H1 (cell line): ENCODE measurements around the gene EIF4E3. TPM values are rescaled to one million over a fixed set of nuclear protein-coding genes. Genes with fewer than 3 reads are reported as not detected.

Source experiments
- CTCF ChIA-PET: fragments of 300-600 bp; sonication (Branson Sonifier 250); formaldehyde crosslinking; loops from one replicate; lab custom pipeline; 2021; ENCODE audit not compliant: partially characterized antibody; lab: Charles Lee
- POLR2A ChIA-PET: fragments of 300-600 bp; sonication (Branson Sonifier 250); formaldehyde crosslinking; loops from one replicate; lab custom pipeline; 2021; ENCODE audit warnings: inconsistent platforms; ENCODE audit not compliant: partially characterized antibody; lab: Charles Lee
- DNase-seq, 2 experiments: peaks; one replicate each; pipeline versions ENCODE4 v3.0.0 to v3.0.0-alpha.2; 2010 to 2022; ENCODE audit warnings: low spot score in 2 of 2, low read depth in 1 of 2, mixed read lengths in 1 of 2
- FAIRE-seq: peaks from 2 replicates; lab custom pipeline; 2011; peaks lifted over from hg19 to GRCh38; lab: Jason Lieb, UNC
- H2AFZ ChIP-seq: 2 replicates; pipeline ENCODE4 v1.8.1; 2012; ENCODE audit warnings: low read length, inconsistent platforms
- H2AK5ac ChIP-seq: 2 replicates; pipeline ENCODE4 v1.6.1; 2013; ENCODE audit warnings: low read depth, low read length
- H2BK120ac ChIP-seq: replicated peaks from 2 replicates; pipeline ENCODE3; 2013; ENCODE audit warnings: low read depth, low read length, inconsistent platforms
- H2BK12ac ChIP-seq: 2 replicates; pipeline ENCODE4 v1.6.1; 2013; ENCODE audit warnings: low read depth, low read length
- H2BK15ac ChIP-seq: 2 replicates; pipeline ENCODE4 v1.6.1; 2013; ENCODE audit warnings: low read length
- H2BK20ac ChIP-seq: 2 replicates; pipeline ENCODE4 v1.6.1; 2013; ENCODE audit warnings: low read length
- H2BK5ac ChIP-seq: 2 replicates; pipeline ENCODE4 v1.6.1; 2013; ENCODE audit warnings: low read depth, low read length
- H3K14ac ChIP-seq: 2 replicates; pipeline ENCODE4 v1.6.1; 2013; ENCODE audit warnings: inconsistent platforms; ENCODE audit not compliant: insufficient read length
- H3K18ac ChIP-seq: 2 replicates; pipeline ENCODE4 v1.6.1; 2013; ENCODE audit warnings: low read length; ENCODE audit errors: extremely low read depth
- H3K23ac ChIP-seq: 2 replicates; pipeline ENCODE4 v1.6.1; 2013; ENCODE audit warnings: inconsistent platforms; ENCODE audit not compliant: insufficient read length
- H3K23me2 ChIP-seq: 2 replicates; pipeline ENCODE4 v1.6.1; 2013; ENCODE audit warnings: low read depth, low read length
- H3K27ac ChIP-seq: 2 replicates; pipeline ENCODE4 v1.6.1; 2011; ENCODE audit warnings: low read depth, low read length, inconsistent platforms
- H3K27me3 ChIP-seq, 4 experiments: replicated peaks in 1 of 4; 1 replicate in 1 of 4; 2 replicates in 3 of 4; pipeline versions ENCODE4 v1.6.1 to v1.8.1; 2011 to 2013; ENCODE audit warnings: low read length in 3 of 4, mild to moderate bottlenecking in 3 of 4, inconsistent platforms in 2 of 4, mixed read lengths in 2 of 4, moderate library complexity in 1 of 4; ENCODE audit not compliant: control insufficient read depth in 3 of 4, insufficient read depth in 3 of 4; ENCODE audit errors: extremely low read depth in 1 of 4
- H3K36me3 ChIP-seq, 4 experiments: 2 replicates each; pipeline versions ENCODE4 v1.6.1 to v1.8.1; 2011 to 2013; ENCODE audit warnings: mild to moderate bottlenecking in 4 of 4, low read length in 3 of 4, moderate library complexity in 2 of 4, control low read depth in 1 of 4, inconsistent platforms in 1 of 4; ENCODE audit not compliant: insufficient read depth in 4 of 4, control insufficient read depth in 2 of 4
- H3K4ac ChIP-seq: replicated peaks from 2 replicates; pipeline ENCODE3; 2013; ENCODE audit warnings: low read length, low read depth, mixed read lengths, inconsistent platforms; ENCODE audit not compliant: insufficient read length
- H3K4me1 ChIP-seq, 4 experiments: replicated peaks in 1 of 4; 1 replicate in 1 of 4; 2 replicates in 3 of 4; pipeline versions ENCODE4 v1.6.1 to v1.8.1; 2011 to 2013; ENCODE audit warnings: low read length in 3 of 4, inconsistent platforms in 2 of 4, mixed read lengths in 1 of 4; ENCODE audit not compliant: insufficient read depth in 4 of 4, control insufficient read depth in 3 of 4
- H3K4me2 ChIP-seq, 2 experiments: 2 replicates each; pipeline versions ENCODE4 v1.6.1 to v1.8.1; 2011 to 2013; ENCODE audit warnings: low read depth in 2 of 2, low read length in 2 of 2, control low read depth in 1 of 2, inconsistent platforms in 1 of 2, mild to moderate bottlenecking in 1 of 2; ENCODE audit not compliant: insufficient read depth in 1 of 2
- H3K4me3 ChIP-seq, 4 experiments: fragments of 200-600, 300-600 bp in 1 of 4; sonication (generic), shearing (Covaris generic), sonication (Bioruptor Twin) in 1 of 4; 2 replicates each; pipeline versions ENCODE4 v1.5.1 to v1.8.1; 2011 to 2016; ENCODE audit warnings: low read length in 4 of 4, low read depth in 3 of 4, control low read depth in 2 of 4, inconsistent platforms in 2 of 4, mild to moderate bottlenecking in 2 of 4, mixed read lengths in 1 of 4, moderate library complexity in 1 of 4; ENCODE audit not compliant: insufficient read depth in 2 of 4; ENCODE audit errors: extremely low read depth in 1 of 4
- H3K56ac ChIP-seq: replicated peaks from 2 replicates; pipeline ENCODE3; 2013; ENCODE audit warnings: low read depth, mild to moderate bottlenecking, mixed read lengths, low read length, inconsistent platforms; ENCODE audit not compliant: insufficient read length
- H3K79me1 ChIP-seq: 2 replicates; pipeline ENCODE4 v1.6.1; 2013; ENCODE audit warnings: low read depth, low read length, control low read depth
- H3K79me2 ChIP-seq, 2 experiments: 2 replicates each; pipeline versions ENCODE4 v1.6.1 to v1.8.1; 2012 to 2013; ENCODE audit warnings: low read length in 2 of 2, mild to moderate bottlenecking in 2 of 2, inconsistent platforms in 1 of 2; ENCODE audit not compliant: insufficient read depth in 2 of 2, control insufficient read depth in 1 of 2
- H3K9ac ChIP-seq, 4 experiments: replicated peaks in 1 of 4; 1 replicate in 1 of 4; 2 replicates in 3 of 4; pipeline versions ENCODE4 v1.6.1 to v1.8.1; 2011 to 2013; ENCODE audit warnings: low read depth in 3 of 4, low read length in 3 of 4, control low read depth in 2 of 4, mild to moderate bottlenecking in 2 of 4, moderate library complexity in 2 of 4, inconsistent platforms in 1 of 4; ENCODE audit errors: extremely low read depth in 1 of 4
- H3K9me3 ChIP-seq, 2 experiments: 2 replicates each; pipeline versions ENCODE4 v1.6.1 to v1.8.1; 2012 to 2013; ENCODE audit warnings: mild to moderate bottlenecking in 2 of 2, moderate library complexity in 2 of 2, control low read depth in 1 of 2, inconsistent platforms in 1 of 2, low read depth in 1 of 2, low read length in 1 of 2, mixed read lengths in 1 of 2; ENCODE audit not compliant: insufficient read depth in 2 of 2
- H4K20me1 ChIP-seq, 2 experiments: replicated peaks in 1 of 2; 2 replicates each; pipeline versions ENCODE3 to v1.8.1; 2011 to 2013; ENCODE audit warnings: inconsistent platforms in 2 of 2, low read length in 2 of 2, mild to moderate bottlenecking in 1 of 2; ENCODE audit not compliant: insufficient read depth in 2 of 2, control insufficient read depth in 1 of 2
- H4K5ac ChIP-seq: 2 replicates; pipeline ENCODE4 v1.6.1; 2013; ENCODE audit warnings: low read length, low read depth, mixed read lengths, inconsistent platforms; ENCODE audit not compliant: insufficient read length
- H4K8ac ChIP-seq: 2 replicates; pipeline ENCODE4 v1.8.0; 2013; ENCODE audit warnings: mild to moderate bottlenecking, moderate library complexity, low read length, inconsistent platforms; ENCODE audit not compliant: insufficient read depth; ENCODE audit errors: extremely low read depth
- H4K91ac ChIP-seq: replicated peaks from 2 replicates; pipeline ENCODE3; 2013; ENCODE audit warnings: low read length, mixed read lengths, inconsistent platforms; ENCODE audit not compliant: insufficient read length
- ATF2 ChIP-seq: IDR thresholded peaks from 2 replicates; pipeline ENCODE4 v1.6.1; 2012; ENCODE audit warnings: low read length, inconsistent platforms
- EZH2 ChIP-seq: fragments of 200-600 bp; sonication (generic); IDR thresholded peaks from 2 replicates; pipeline ENCODE4 v1.7.1; 2012; ENCODE audit warnings: low read depth, mild to moderate bottlenecking, moderate library complexity, low read length, inconsistent platforms; ENCODE audit not compliant: severe bottlenecking
- FOSL1 ChIP-seq: IDR thresholded peaks from 2 replicates; pipeline ENCODE4 v1.6.1; 2011; ENCODE audit warnings: mild to moderate bottlenecking, low read depth, low read length, moderate library complexity; ENCODE audit not compliant: insufficient read depth
- GABPA ChIP-seq: IDR thresholded peaks from 2 replicates; pipeline ENCODE4 v1.6.1; 2011; ENCODE audit warnings: mild to moderate bottlenecking, low read length, moderate library complexity, borderline replicate concordance; ENCODE audit not compliant: insufficient read depth
- GTF2F1 ChIP-seq: IDR thresholded peaks from 2 replicates; pipeline ENCODE4 v1.6.1; 2012; ENCODE audit warnings: low read depth, low read length, improper control_type of control experiment, borderline replicate concordance
- MAFK ChIP-seq: IDR thresholded peaks from 2 replicates; pipeline ENCODE4 v1.6.1; 2012; ENCODE audit warnings: low read depth, mild to moderate bottlenecking, improper control_type of control experiment, low read length
- TEAD4 ChIP-seq: IDR thresholded peaks from 2 replicates; pipeline ENCODE4 v1.6.1; 2012; ENCODE audit warnings: low read depth, low read length, inconsistent platforms, mixed read lengths
- WGBS, 2 experiments: shearing (Covaris generic) in 1 of 2; methylation state at CpG; one replicate each; pipeline versions ENCODE4 v1.1.6 to v1.1.7; 2013 to 2015; ENCODE audit warnings: low lambda C conversion rate in 2 of 2, mixed read lengths in 2 of 2, inconsistent platforms in 1 of 2, low coverage in 1 of 2, missing lambda C conversion rate in 1 of 2; ENCODE audit not compliant: insufficient replicate concordance in 2 of 2, insufficient coverage in 1 of 2, insufficient read length in 1 of 2; ENCODE audit errors: extremely low coverage in 1 of 2, missing lambda C conversion rate in 1 of 2; 5-methylcytosine and 5-hydroxymethylcytosine counted together
- polyA plus RNA-seq, 7 experiments: library from polyadenylated mRNA; depleted of rRNA in 3 of 7; stranded (reverse) in 5 of 7; unstranded in 2 of 7; fragments of >200 nt in 5 of 7; fragments of 200-250 nt in 2 of 7; gene quantifications; 1 replicate in 5 of 7; 2 replicates in 1 of 7; 4 replicates in 1 of 7; pipeline versions ENCODE4 v1.2.1 to v1.2.3, GENCODE V29; 2011 to 2013; ENCODE audit warnings: missing spikeins in 2 of 7, mixed read lengths in 2 of 7
- total RNA-seq: library from RNA; stranded (reverse); fragmentation: NEBNext Ultra II Directional; extraction: Animal tissue kit (Norgen Biotek cat#: 25700); gene quantifications from 2 replicates; pipeline ENCODE4 v1.2.1, GENCODE V29; 2021

The EIF4E3 gene
- total and polyA plus RNA-seq, 2 of the 8 experiments (the other 6 are each of a cell fraction or from before 2014, with no cell fraction given): 5.2 to 17.0 TPM

- no peak overlapping the region for H2BK15ac ChIP-seq
- no peaks in the 10 kb centered on the region for H3K9me3 ChIP-seq
- no peak overlapping the region for H3K9ac ChIP-seq
- no peak overlapping the region for H3K56ac ChIP-seq
- no peak overlapping the region for H3K23ac ChIP-seq
- H2BK5ac ChIP-seq: no peak overlapping the region
- H4K8ac ChIP-seq: no peak overlapping the region
- H3K4me1 ChIP-seq: no peaks in the 10 kb centered on the region
- no peaks in the 10 kb centered on the region for H4K20me1 ChIP-seq
- 84% methylated on average over 2 of the region's 2 CpGs; no CpG with 5 or more reads in 1 of the 2 experiments for WGBS, 2 experiments
- no peaks in the 10 kb centered on the region for H3K36me3 ChIP-seq
- no peak overlapping the region for H3K4me3 ChIP-seq
- ChIA-PET CTCF (interaction anchor here (0.6 to 7.3 kb wide), 7 partner anchors 16 to 162 kb away, joined by 3 to 66 read pairs (median 4); no protein-coding TSS in a partner anchor), POLR2A (interaction anchor here (1.6 kb wide), 1 partner anchor 11 kb away, joined by 5 read pairs; no protein-coding TSS in a partner anchor)
- H2BK20ac ChIP-seq: no peak overlapping the region
- no peak overlapping the region for H2BK12ac ChIP-seq
- no peak overlapping the region for H3K18ac ChIP-seq
- H2AFZ ChIP-seq: no peak overlapping the region
- no peak for DNase-seq
- FAIRE-seq: no peak
- 0 out of 4 replicates have a peak, but pooled peaks cover 0 to 3% of the 10 kb centered on the region in 2 experiments for H3K79me2 ChIP-seq
- no peak overlapping the region for H3K4me2 ChIP-seq
- H3K27me3 ChIP-seq: no peaks in the 10 kb centered on the region
- 0 out of 2 replicates have a peak, but pooled peaks cover 2% of the 10 kb centered on the region for H3K79me1 ChIP-seq
- no peak overlapping the region for H2BK120ac ChIP-seq
- H3K23me2 ChIP-seq: no peaks in the 10 kb centered on the region
- no peak overlapping the region for H3K27ac ChIP-seq
- no peak overlapping the region for H3K4ac ChIP-seq
- no peak overlapping the region for H3K14ac ChIP-seq
- H2AK5ac ChIP-seq: no peak overlapping the region
- no peak overlapping the region for H4K91ac ChIP-seq
- no peak overlapping the region for H4K5ac ChIP-seq
- TF ChIP-seq GABPA: no peak
- TF ChIP-seq FOSL1: no peak
- no peak for TF ChIP-seq GTF2F1
- no peak for TF ChIP-seq TEAD4
- TF ChIP-seq EZH2: no peak
- TF ChIP-seq ATF2: no peak
- no peak for TF ChIP-seq MAFK
These were observed 12.2 kb downstream of the EIF4E3 start for GRCh38 chr3:71713041-71713440.
